ENCODE data around the gene GHRL. TPM values are rescaled to one million over a fixed set of nuclear protein-coding genes. Genes with fewer than 3 reads are reported as not detected.

The GHRL gene
- total RNA-seq, 1 experiment from 2014 or later = 0.21 TPM

- Histone ChIP-seq H3K27ac (peak within 1 kb of the TSS; percentile 64), H3K9me3 (replicated peaks) (no peaks in the 10 kb centered on the region), H3K27me3 (replicated peaks) (no peaks in the 10 kb centered on the region), H3K4me1 (replicated peaks) (peaks cover 26% of the 10 kb centered on the region), H3K4me3 (peak within 1 kb of the TSS; percentile 86), H3K36me3 (peaks cover 38% of the 10 kb centered on the region)
- DNase-seq (ENCODE audit: low read depth in 1 of 2, low spot score in 2 of 2) = peak; percentile 86 to 93
These were observed 44.4 kb downstream of the GHRL start, which contains the start of gene TATDN2 for GRCh38 chr3:10248184-10248983. Gene TATDN2, plus strand, starts transcription at chr3:10248459. Its CDS starts 742 bp downstream, at chr3:10249201.

GRCh38 chr3:10247679-10248183, 45.0 kb downstream of the GHRL start:
- peak overlapping the region; percentile 64 for H3K27ac ChIP-seq

GRCh38 chr3:10245081-10245712, 47.5 kb downstream of the GHRL start:
- Histone ChIP-seq H3K9me3 (replicated peaks) (no peaks in the 10 kb centered on the region), H3K4me3 (no peak overlapping the region), H3K27me3 (replicated peaks) (no peaks in the 10 kb centered on the region), H3K4me1 (replicated peaks) (peaks cover 20% of the 10 kb centered on the region), H3K36me3 (peaks cover 16% of the 10 kb centered on the region), H3K27ac (no peak overlapping the region)
- no peak for DNase-seq (ENCODE audit: low read depth in 1 of 2, low spot score in 2 of 2)

More at GRCh38 chr3:10247679-10248183, 45.0 kb downstream of the GHRL start:
- Histone ChIP-seq H3K9me3 (replicated peaks) (no peaks in the 10 kb centered on the region), H3K36me3 (peaks cover 33% of the 10 kb centered on the region), H3K4me1 (replicated peaks) (peaks cover 26% of the 10 kb centered on the region), H3K4me3 (peak overlapping the region; percentile 86), H3K27me3 (replicated peaks) (no peaks in the 10 kb centered on the region)
- DNase-seq (ENCODE audit: low read depth in 1 of 2, low spot score in 2 of 2) = no peak

GRCh38 chr3:10244009-10244408, 48.7 kb downstream of the GHRL start:
- Histone ChIP-seq H3K4me1 (replicated peaks) (peaks cover 9% of the 10 kb centered on the region), H3K4me3 (no peak overlapping the region), H3K9me3 (replicated peaks) (no peaks in the 10 kb centered on the region), H3K36me3 (peaks cover 7% of the 10 kb centered on the region), H3K27me3 (replicated peaks) (no peaks in the 10 kb centered on the region), H3K27ac (no peak overlapping the region)
- no peak for DNase-seq (ENCODE audit: low read depth in 1 of 2, low spot score in 2 of 2)

- H3K4me3 ChIP-seq = no peak overlapping the region
- no peaks in the 10 kb centered on the region for H3K27me3 ChIP-seq (replicated peaks)
- no peaks in the 10 kb centered on the region for H3K9me3 ChIP-seq (replicated peaks)
- no peaks in the 10 kb centered on the region for H3K36me3 ChIP-seq
- DNase-seq (ENCODE audit: low read depth in 1 of 2, low spot score in 2 of 2) = no peak
- H3K27ac ChIP-seq = no peak overlapping the region
- no peaks in the 10 kb centered on the region for H3K4me1 ChIP-seq (replicated peaks)
These were observed 50.3 kb downstream of the GHRL start for GRCh38 chr3:10242182-10243065.

GRCh38 chr3:10240799-10241198, 51.9 kb downstream of the GHRL start:
- no peak for DNase-seq (ENCODE audit: low read depth in 1 of 2, low spot score in 2 of 2)
- Histone ChIP-seq H3K9me3 (replicated peaks) (no peaks in the 10 kb centered on the region), H3K4me3 (no peak overlapping the region), H3K4me1 (replicated peaks) (no peaks in the 10 kb centered on the region), H3K36me3 (peaks cover 6% of the 10 kb centered on the region; the same call in 1 of the 2 replicates), H3K27me3 (replicated peaks) (no peaks in the 10 kb centered on the region), H3K27ac (no peak overlapping the region)

- H3K4me1 ChIP-seq (replicated peaks) = no peaks in the 10 kb centered on the region
These were observed 54.2 kb downstream of the GHRL start for GRCh38 chr3:10238345-10239183.

More at GRCh38 chr3:10238345-10239183, 54.2 kb downstream of the GHRL start:
- H3K27ac ChIP-seq = no peak overlapping the region
- no peaks in the 10 kb centered on the region for H3K27me3 ChIP-seq (replicated peaks)
- no peak overlapping the region for H3K4me3 ChIP-seq
- H3K36me3 ChIP-seq = peaks cover 6% of the 10 kb centered on the region; the same call in 1 of the 2 replicates
- no peaks in the 10 kb centered on the region for H3K9me3 ChIP-seq (replicated peaks)
- DNase-seq (ENCODE audit: low read depth in 1 of 2, low spot score in 2 of 2) = no peak

Other genes starting within 250 kb of the GHRL start
- not detected in 2 replicates for gene FANCD2OS, start 184.7 kb downstream of the GHRL start, total RNA-seq (2014; rRNA removed; shearing (Covaris generic))
- gene BRK1, start 177.3 kb downstream of the GHRL start, total RNA-seq (2014; rRNA removed; shearing (Covaris generic)) = 46.7 and 112 TPM in 2 replicates
- 23.5 and 33.0 TPM in 2 replicates for gene VHL, start 151.2 kb downstream of the GHRL start, total RNA-seq (2014; rRNA removed; shearing (Covaris generic))
- gene IRAK2, start 128.0 kb downstream of the GHRL start, total RNA-seq (2014; rRNA removed; shearing (Covaris generic)) = 2.8 and 4.7 TPM in 2 replicates
- gene TATDN2, start 44.5 kb downstream of the GHRL start, total RNA-seq (2014; rRNA removed; shearing (Covaris generic)) = 6.7 and 7.8 TPM in 2 replicates
- 168 and 188 TPM in 2 replicates for gene SEC13, start 28.2 kb upstream of the GHRL start, total RNA-seq (2014; rRNA removed; shearing (Covaris generic))
- not detected in 2 replicates for gene ATP2B2, start 212.6 kb upstream of the GHRL start, total RNA-seq (2014; rRNA removed; shearing (Covaris generic))